GM12878 (cell line): ENCODE results near the gene SLC20A1. TPM values are rescaled to one million over a fixed set of nuclear protein-coding genes. Genes with fewer than 3 reads are reported as not detected.

Experiments used
- ATAC-seq: fragments of 200-7000 bp; cut with Tn5 transposase; 3 replicates; pipeline ENCODE4 v1.9.1; 2020; ENCODE audit warnings: mild to moderate bottlenecking, moderate library complexity
- BruUV-seq: library from RNA; stranded (reverse); fragments of 400-500 nt; replicated peaks from 2 replicates; lab custom pipeline; 2021; lab: Mats Ljungman, UMichigan
- CTCF ChIA-PET: fragments of 300-600 bp; sonication (Branson Sonifier 250); formaldehyde crosslinking; extraction: SDS; loops from one replicate; lab custom pipeline; 2021; ENCODE audit warnings: inconsistent platforms; lab: Yijun Ruan, JAX
- POLR2A ChIA-PET: fragments of 350-600 bp; formaldehyde crosslinking; extraction: SDS; loops from one replicate; lab custom pipeline; 2021; ENCODE audit warnings: inconsistent platforms; lab: Charles Lee
- RAD21 ChIA-PET: fragments of 300-600 bp; sonication (Branson Sonifier 250); formaldehyde crosslinking; loops from one replicate; lab custom pipeline; 2023; ENCODE audit warnings: antibody characterized with exemption; ENCODE audit not compliant: unreplicated experiment; lab: Charles Lee
- SMC1A ChIA-PET: fragments of 300-600 bp; sonication (Branson Sonifier 250); formaldehyde crosslinking; loops from one replicate; lab custom pipeline; 2023; ENCODE audit not compliant: unreplicated experiment, uncharacterized antibody; lab: Charles Lee
- DNase-seq: peaks from one replicate; pipeline ENCODE4 v3.0.0-alpha.2; 2011; ENCODE audit warnings: low read depth, low spot score
- FAIRE-seq: peaks from 3 replicates; lab custom pipeline; 2011; peaks lifted over from hg19 to GRCh38; lab: Jason Lieb, UNC
- H2AFZ ChIP-seq: 2 replicates; pipeline ENCODE4 v1.6.0; 2011; ENCODE audit warnings: low read depth, low read length, control low read depth; ENCODE audit not compliant: control insufficient read depth
- H3K27ac ChIP-seq: 2 replicates; pipeline ENCODE4 v1.5.1; 2011; ENCODE audit warnings: control low read depth; ENCODE audit not compliant: control insufficient read depth, insufficient read depth
- H3K27me3 ChIP-seq, 2 experiments: replicated peaks in 1 of 2; 2 replicates each; pipeline versions ENCODE4 v1.6.0 to v1.6.1; 2011; ENCODE audit warnings: low read length in 1 of 2; ENCODE audit not compliant: control insufficient read depth in 2 of 2, insufficient read depth in 2 of 2
- H3K36me3 ChIP-seq, 2 experiments: 2 replicates each; pipeline ENCODE4 v1.5.1; 2011; ENCODE audit warnings: low read length in 1 of 2; ENCODE audit not compliant: control insufficient read depth in 2 of 2, insufficient read depth in 2 of 2
- H3K4me1 ChIP-seq: 2 replicates; pipeline ENCODE4 v1.6.1; 2011; ENCODE audit warnings: mild to moderate bottlenecking, low read length, moderate library complexity, mixed read lengths; ENCODE audit not compliant: control insufficient read depth, insufficient read depth
- H3K4me2 ChIP-seq: 2 replicates; pipeline ENCODE4 v1.6.0; 2011; ENCODE audit warnings: control low read depth; ENCODE audit not compliant: control insufficient read depth, insufficient read depth
- H3K4me3 ChIP-seq: fragments of 200-600 bp; sonication (generic); 2 replicates; pipeline ENCODE4 v1.5.1; 2016
- H3K79me2 ChIP-seq: 2 replicates; pipeline ENCODE4 v1.6.0; 2011; ENCODE audit warnings: low read length; ENCODE audit not compliant: control insufficient read depth, insufficient read depth
- H3K9ac ChIP-seq: 2 replicates; pipeline ENCODE4 v1.8.0; 2011; ENCODE audit warnings: low read length, control low read depth, mixed read lengths; ENCODE audit not compliant: control insufficient read depth, insufficient read depth
- H3K9me3 ChIP-seq: replicated peaks from 3 replicates; pipeline ENCODE4 v1.5.1; 2011; ENCODE audit warnings: mild to moderate bottlenecking, low read length; ENCODE audit not compliant: control insufficient read depth, insufficient read depth
- H4K20me1 ChIP-seq: 2 replicates; pipeline ENCODE4 v1.6.0; 2011; ENCODE audit not compliant: control insufficient read depth, insufficient read depth
- ASH2L ChIP-seq: fragments of 300-600, 200-600 bp; sonication (generic); IDR thresholded peaks from 2 replicates; pipeline ENCODE4 v1.6.1; 2017; ENCODE audit warnings: low read depth, mild to moderate bottlenecking, borderline replicate concordance
- DPF2 ChIP-seq: fragments of 450-650 bp; IDR thresholded peaks from 2 replicates; pipeline ENCODE4 v1.6.1; 2017; ENCODE audit warnings: mild to moderate bottlenecking
- EED ChIP-seq: sonication (generic); IDR thresholded peaks from 2 replicates; pipeline ENCODE4 v1.6.1; 2016; ENCODE audit warnings: antibody characterized with exemption, low read depth
- HDGF ChIP-seq: fragments of 450-650 bp; IDR thresholded peaks from 2 replicates; pipeline ENCODE4 v1.6.1; 2016; ENCODE audit warnings: antibody characterized with exemption
- IKZF2 ChIP-seq, 2 experiments: fragments of 450-650 bp; IDR thresholded peaks; 2 replicates each; pipeline ENCODE4 v1.6.1; 2017; ENCODE audit warnings: mild to moderate bottlenecking in 2 of 2, moderate library complexity in 2 of 2
- JUNB ChIP-seq: IDR thresholded peaks from 2 replicates; pipeline ENCODE4 v1.6.1; 2016; ENCODE audit warnings: antibody characterized with exemption, mild to moderate bottlenecking
- PAX5 ChIP-seq: IDR thresholded peaks from 2 replicates; pipeline ENCODE4 v1.6.1; 2011; ENCODE audit warnings: low read depth, low read length, borderline replicate concordance
- PML ChIP-seq: IDR thresholded peaks from 2 replicates; pipeline ENCODE4 v1.6.1; 2012; ENCODE audit warnings: low read length, inconsistent platforms
- POU2F2 ChIP-seq: IDR thresholded peaks from 3 replicates; pipeline ENCODE4 v1.6.1; 2011; ENCODE audit warnings: low read depth, mild to moderate bottlenecking, low read length, borderline replicate concordance
- SREBF1 ChIP-seq: IDR thresholded peaks from 2 replicates; pipeline ENCODE4 v1.6.1; 2012; ENCODE audit warnings: mild to moderate bottlenecking, low read length
- SRF ChIP-seq, 2 experiments: IDR thresholded peaks; 2 replicates each; pipeline ENCODE4 v1.6.1; 2011; ENCODE audit warnings: low read depth in 2 of 2, low read length in 2 of 2, mild to moderate bottlenecking in 1 of 2, moderate library complexity in 1 of 2
- STAT1 ChIP-seq: fragments of 450-650 bp; conservative IDR thresholded peaks from 2 replicates; pipeline ENCODE4 v1.6.1; 2014; ENCODE audit warnings: antibody characterized with exemption, mild to moderate bottlenecking
- TCF12 ChIP-seq: IDR thresholded peaks from 2 replicates; pipeline ENCODE4 v1.6.1; 2011; ENCODE audit warnings: low read depth, mild to moderate bottlenecking, low read length
- TCF7 ChIP-seq: IDR thresholded peaks from 2 replicates; pipeline ENCODE4 v1.6.1; 2014; ENCODE audit warnings: antibody characterized with exemption, borderline replicate concordance
- ZNF24 ChIP-seq: fragments of 450-650 bp; IDR thresholded peaks from 2 replicates; pipeline ENCODE4 v1.6.1; 2017; ENCODE audit warnings: antibody characterized with exemption, mild to moderate bottlenecking
- WGBS: methylation state at CpG from one replicate; pipeline ENCODE4 v1.1.6; 2016; ENCODE audit warnings: low lambda C conversion rate; ENCODE audit not compliant: insufficient replicate concordance, insufficient coverage; ENCODE audit errors: missing lambda C conversion rate; 5-methylcytosine and 5-hydroxymethylcytosine counted together
- in situ Hi-C: fragments of 300-500 bp; cut with MboI; formaldehyde crosslinking; loops from 9 replicates; pipeline ENCODE4 v1.14.3; 2018; ENCODE audit warnings: mixed read lengths
- intact Hi-C: fragments of 100-400 bp; cut with micrococcal nuclease; formaldehyde crosslinking; loops from one replicate; pipeline ENCODE4 v1.14.2; 2022; ENCODE audit not compliant: unreplicated experiment
- polyA plus RNA-seq, 11 experiments: library from polyadenylated mRNA; depleted of rRNA in 4 of 11; unstranded in 6 of 11; stranded (reverse) in 5 of 11; fragments of >200 nt; fragmentation: Nextera tagmentation in 4 of 11; fragmentation: Illumina TruSeq in 1 of 11; extraction: Ambion mirVana in 4 of 11; extraction: Trizol in 1 of 11; gene quantifications; 1 replicate in 1 of 11; 2 replicates in 10 of 11; pipeline versions ENCODE4 v1.2.1 to v1.2.3, GENCODE V29; 2011 to 2016; ENCODE audit warnings: inconsistent platforms in 2 of 11, missing spikeins in 2 of 11, low read depth in 1 of 11
- total RNA-seq, 4 experiments: library from RNA; depleted of rRNA in 3 of 4; stranded (reverse); fragments of >200 nt in 3 of 4; fragmentation: Illumina TruSeq in 1 of 4; extraction: Trizol in 1 of 4; gene quantifications; 2 replicates each; pipeline versions ENCODE4 v1.2.1 to v1.2.3, GENCODE V29; 2013 to 2021
- TF ChIP-seq, protein P1 (sequence below): fragments of 450-650 bp; IDR thresholded peaks from 2 replicates; pipeline ENCODE4 v1.6.1; 2016; ENCODE audit warnings: mild to moderate bottlenecking

The SLC20A1 gene
- total and polyA plus RNA-seq, 10 of the 15 experiments (the other 5 are each of a cell fraction or from before 2014, with no cell fraction given), result 21.2 to 59.1 (median 43.2) TPM

DNA sequence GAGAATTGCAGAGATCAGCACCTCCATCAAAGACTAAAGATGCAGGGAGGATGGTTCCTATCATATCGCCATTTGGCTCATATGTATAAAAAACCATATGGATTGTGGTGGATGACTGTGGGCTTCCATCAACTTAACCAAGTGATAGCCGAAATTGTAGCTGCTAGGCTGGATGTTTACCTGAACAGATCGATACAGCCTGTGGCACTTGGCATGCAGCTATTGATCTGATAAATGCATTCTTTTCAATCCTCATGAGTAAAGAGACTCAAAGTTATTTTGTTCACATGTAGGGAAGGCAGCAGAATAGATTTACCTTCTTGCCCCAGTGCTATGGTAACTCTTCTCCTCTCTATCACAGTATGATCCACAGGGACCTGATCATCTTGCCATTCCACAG is 42.8 kb upstream of the SLC20A1 start:
- Histone ChIP-seq H3K27me3 (no peaks in the 10 kb centered on the region), H3K9ac (no peak overlapping the region), H3K4me3 (no peak overlapping the region), H3K9me3 (no peaks in the 10 kb centered on the region), H4K20me1 (no peaks in the 10 kb centered on the region), H3K4me1 (no peaks in the 10 kb centered on the region; the same call in 1 of the 2 replicates), H2AFZ (no peak overlapping the region), H3K36me3 (no peaks in the 10 kb centered on the region), H3K27ac (no peak overlapping the region), H3K4me2 (no peak overlapping the region), H3K79me2 (no peaks in the 10 kb centered on the region)
- intact Hi-C loops (loop anchor here (5.0 kb wide), 1 partner anchor 354 kb away; no protein-coding TSS in a partner anchor), in situ Hi-C loops (loop anchor here (5.0 kb wide), 1 partner anchor 119 kb away; the partner anchor contains the start of gene NT5DC4)
- FAIRE-seq (no peak), ATAC-seq (no peak), DNase-seq (no peak)
- ChIA-PET POLR2A (interaction anchor here (0.5 kb wide), 1 partner anchor 193 kb away, joined by 3 read pairs; no protein-coding TSS in a partner anchor), SMC1A (interaction anchor here (0.7 to 8.0 kb wide), 4 partner anchors 24 to 353 kb away, joined by 3 to 122 read pairs (median 44); no protein-coding TSS in a partner anchor), CTCF (interaction anchor here (0.6 to 15.3 kb wide), 6 partner anchors 21 to 349 kb away, joined by 3 to 286 read pairs (median 11); no protein-coding TSS in a partner anchor), RAD21 (interaction anchor here (5.8 to 8.3 kb wide), 2 partner anchors 23 to 125 kb away, joined by 57 to 132 read pairs; no protein-coding TSS in a partner anchor)
- BruUV-seq, result no TSS peak
- TF ChIP-seq IKZF2 (IDR thresholded peaks at IDR 0.05) (no peak), STAT1 (no peak), TCF7 (no peak), ASH2L (no peak), PAX5 (no peak)
- TF ChIP-seq, all 136 proteins: peak for 0
- WGBS, result 65% methylated on average over 3 of the region's 3 CpGs

DNA sequence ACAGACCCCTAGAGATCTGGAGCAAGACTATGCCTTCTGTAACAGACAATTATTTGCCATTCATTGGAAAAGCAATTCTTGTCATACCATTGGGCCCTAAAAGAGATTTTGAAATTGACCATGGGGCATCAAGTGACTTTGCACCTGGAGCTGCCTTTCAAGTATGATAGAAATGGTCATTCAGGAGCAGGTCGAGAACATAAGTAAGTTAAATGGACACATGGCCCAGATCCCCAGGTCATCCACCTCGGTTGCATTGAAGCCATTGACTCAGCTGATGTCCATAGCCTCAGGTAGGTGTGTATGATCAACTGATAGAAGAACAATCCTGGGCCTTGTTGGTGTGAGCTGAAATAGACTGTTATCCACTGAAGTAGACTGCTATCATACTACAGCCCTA is 42.0 kb upstream of the SLC20A1 start:
- Histone ChIP-seq H3K4me2 (no peak overlapping the region), H3K27me3 (no peaks in the 10 kb centered on the region), H3K9me3 (no peaks in the 10 kb centered on the region), H3K27ac (no peak overlapping the region), H3K4me1 (no peaks in the 10 kb centered on the region; the same call in 1 of the 2 replicates), H3K4me3 (no peak overlapping the region), H4K20me1 (no peaks in the 10 kb centered on the region), H3K36me3 (no peaks in the 10 kb centered on the region), H3K79me2 (no peaks in the 10 kb centered on the region), H2AFZ (no peak overlapping the region), H3K9ac (no peak overlapping the region)
- WGBS, result 8% methylated on average over 2 of the region's 2 CpGs
- DNase-seq, result no peak
- in situ Hi-C loops (loop anchor here (5.0 kb wide), 1 partner anchor 119 kb away; the partner anchor contains the start of gene NT5DC4), intact Hi-C loops (loop anchor here (5.0 kb wide), 1 partner anchor 354 kb away; no protein-coding TSS in a partner anchor)
- CTCF ChIA-PET, result interaction anchor here (0.7 to 15.3 kb wide), 5 partner anchors 22 to 338 kb away, joined by 3 to 286 read pairs (median 9); no protein-coding TSS in a partner anchor
- ATAC-seq, result no peak
- RAD21 ChIA-PET, result interaction anchor here (5.8 to 8.3 kb wide), 2 partner anchors 23 to 124 kb away, joined by 57 to 132 read pairs; no protein-coding TSS in a partner anchor
- POLR2A ChIA-PET, result interaction anchor here (0.6 kb wide), 1 partner anchor 120 kb away, joined by 3 read pairs; no protein-coding TSS in a partner anchor
- no peak for FAIRE-seq
- no TSS peak for BruUV-seq
- SMC1A ChIA-PET, result interaction anchor here (0.9 to 8.0 kb wide), 6 partner anchors 14 to 352 kb away, joined by 3 to 122 read pairs (median 5); no protein-coding TSS in a partner anchor
- TF ChIP-seq EED (no peak), POU2F2 (no peak), JUNB (no peak), SRF (IDR thresholded peaks at IDR 0.05; ENCODE audit: low read depth in 2 of 2, low read length in 2 of 2) (no peak), SREBF1 (no peak), PML (no peak), TCF12 (no peak), HDGF (no peak), IKZF2 (IDR thresholded peaks at IDR 0.05) (no peak), DPF2 (no peak), ZNF24 (no peak)
- TF ChIP-seq, protein P1, sequence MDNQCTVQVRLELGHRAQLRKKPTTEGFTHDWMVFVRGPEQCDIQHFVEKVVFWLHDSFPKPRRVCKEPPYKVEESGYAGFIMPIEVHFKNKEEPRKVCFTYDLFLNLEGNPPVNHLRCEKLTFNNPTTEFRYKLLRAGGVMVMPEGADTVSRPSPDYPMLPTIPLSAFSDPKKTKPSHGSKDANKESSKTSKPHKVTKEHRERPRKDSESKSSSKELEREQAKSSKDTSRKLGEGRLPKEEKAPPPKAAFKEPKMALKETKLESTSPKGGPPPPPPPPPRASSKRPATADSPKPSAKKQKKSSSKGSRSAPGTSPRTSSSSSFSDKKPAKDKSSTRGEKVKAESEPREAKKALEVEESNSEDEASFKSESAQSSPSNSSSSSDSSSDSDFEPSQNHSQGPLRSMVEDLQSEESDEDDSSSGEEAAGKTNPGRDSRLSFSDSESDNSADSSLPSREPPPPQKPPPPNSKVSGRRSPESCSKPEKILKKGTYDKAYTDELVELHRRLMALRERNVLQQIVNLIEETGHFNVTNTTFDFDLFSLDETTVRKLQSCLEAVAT, result no peak
